Measurements from ENCODE around the gene NOS1AP. TPM values are rescaled to one million over a fixed set of nuclear protein-coding genes. Genes with fewer than 3 reads are reported as not detected.

Gene NOS1AP
- total RNA-seq, 1 donor: 0.18 TPM

DNA sequence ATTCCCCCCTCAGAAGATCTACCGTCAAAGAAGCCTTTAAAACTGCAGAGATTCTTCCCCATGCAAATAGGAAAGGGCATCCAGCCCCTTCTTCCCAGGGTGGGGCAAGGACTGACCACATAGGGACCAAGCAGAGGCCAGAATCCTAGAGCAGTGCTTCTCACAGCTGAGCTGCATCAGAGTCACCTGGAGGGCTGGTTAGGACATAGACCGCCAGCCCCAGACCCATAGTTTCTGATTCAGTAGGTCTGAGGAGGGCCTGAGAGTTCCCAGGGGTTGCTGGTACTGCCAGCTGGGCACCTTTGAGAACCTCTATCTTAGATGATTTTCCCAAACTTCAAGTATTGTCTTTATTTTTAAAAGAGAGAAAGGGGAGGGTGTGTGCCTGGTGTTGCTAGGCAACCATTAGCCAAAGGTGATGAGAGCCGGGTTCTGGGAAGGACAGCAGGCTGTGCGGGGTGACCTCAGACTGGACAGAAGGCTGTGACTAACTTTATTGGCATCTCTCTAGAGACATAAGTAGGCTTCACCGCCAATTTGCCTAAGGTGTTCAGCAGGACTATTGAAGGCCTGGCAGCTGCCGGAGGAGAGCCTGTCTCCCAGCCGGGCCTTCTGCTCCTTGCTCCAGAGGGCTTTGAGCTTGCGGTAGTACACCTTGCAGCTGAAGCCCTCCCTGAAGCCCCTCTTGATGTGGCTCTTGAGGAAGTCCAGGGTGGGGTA, 304.2 kb downstream of the NOS1AP start:
- TF ChIP-seq, protein P1, sequence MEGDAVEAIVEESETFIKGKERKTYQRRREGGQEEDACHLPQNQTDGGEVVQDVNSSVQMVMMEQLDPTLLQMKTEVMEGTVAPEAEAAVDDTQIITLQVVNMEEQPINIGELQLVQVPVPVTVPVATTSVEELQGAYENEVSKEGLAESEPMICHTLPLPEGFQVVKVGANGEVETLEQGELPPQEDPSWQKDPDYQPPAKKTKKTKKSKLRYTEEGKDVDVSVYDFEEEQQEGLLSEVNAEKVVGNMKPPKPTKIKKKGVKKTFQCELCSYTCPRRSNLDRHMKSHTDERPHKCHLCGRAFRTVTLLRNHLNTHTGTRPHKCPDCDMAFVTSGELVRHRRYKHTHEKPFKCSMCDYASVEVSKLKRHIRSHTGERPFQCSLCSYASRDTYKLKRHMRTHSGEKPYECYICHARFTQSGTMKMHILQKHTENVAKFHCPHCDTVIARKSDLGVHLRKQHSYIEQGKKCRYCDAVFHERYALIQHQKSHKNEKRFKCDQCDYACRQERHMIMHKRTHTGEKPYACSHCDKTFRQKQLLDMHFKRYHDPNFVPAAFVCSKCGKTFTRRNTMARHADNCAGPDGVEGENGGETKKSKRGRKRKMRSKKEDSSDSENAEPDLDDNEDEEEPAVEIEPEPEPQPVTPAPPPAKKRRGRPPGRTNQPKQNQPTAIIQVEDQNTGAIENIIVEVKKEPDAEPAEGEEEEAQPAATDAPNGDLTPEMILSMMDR (IDR thresholded peaks at IDR 0.05; ENCODE audit: insufficient read depth, low read length): no peak
- no peak for DNase-seq (ENCODE audit: low read depth)

DNA sequence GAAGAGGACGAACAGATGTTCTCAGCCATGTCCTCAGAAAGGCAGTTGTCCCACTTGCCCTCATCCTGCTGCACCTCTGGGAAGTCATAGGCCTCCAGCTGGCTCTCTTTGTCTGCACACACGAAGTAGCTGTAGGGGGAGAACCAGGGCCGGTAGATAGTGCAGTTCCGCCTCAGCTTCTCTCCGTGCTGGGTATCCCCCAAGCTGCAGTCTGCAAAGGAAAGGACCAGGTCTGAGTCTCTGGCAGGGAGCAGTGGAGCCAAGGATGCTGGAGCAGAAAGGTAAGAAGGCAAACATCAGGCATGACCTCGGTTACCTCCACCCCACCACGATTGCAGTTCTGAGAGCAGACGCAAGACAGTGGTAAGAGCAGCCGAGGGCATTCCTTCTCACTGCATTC, 304.9 kb downstream of the NOS1AP start:
- DNase-seq (ENCODE audit: low read depth): no peak
- TF ChIP-seq, protein P1 (IDR thresholded peaks at IDR 0.05; ENCODE audit: insufficient read depth, low read length): no peak
- no peak overlapping the region for H3K4me3 ChIP-seq (ENCODE audit: low read depth, low read length)

More for the DNA sequence above, 304.2 kb downstream of the NOS1AP start:
- no peak overlapping the region for H3K4me3 ChIP-seq (ENCODE audit: low read depth, low read length)

DNA sequence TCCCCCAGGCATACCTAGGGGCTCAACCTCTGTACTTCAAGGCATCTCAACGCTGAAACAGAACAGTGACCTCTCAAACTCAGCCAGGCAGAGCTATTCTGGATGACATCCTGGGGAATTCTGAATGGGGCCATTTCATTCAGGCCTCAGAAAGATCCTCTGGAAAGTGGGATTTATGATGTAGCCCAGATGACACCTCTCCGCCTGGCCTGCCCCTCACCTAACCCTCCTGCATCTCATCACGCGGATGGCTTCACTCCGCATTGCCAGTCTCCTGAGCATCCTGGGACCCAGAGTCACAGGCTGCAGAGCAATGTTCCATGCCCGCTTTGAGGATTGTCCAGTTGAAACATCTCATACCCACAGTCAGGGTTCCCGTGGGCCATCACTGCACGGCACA, 306.0 kb downstream of the NOS1AP start:
- DNase-seq (ENCODE audit: low read depth): no peak
- no peak overlapping the region for H3K4me3 ChIP-seq (ENCODE audit: low read depth, low read length)
- TF ChIP-seq, protein P1 (IDR thresholded peaks at IDR 0.05; ENCODE audit: insufficient read depth, low read length): no peak

DNA sequence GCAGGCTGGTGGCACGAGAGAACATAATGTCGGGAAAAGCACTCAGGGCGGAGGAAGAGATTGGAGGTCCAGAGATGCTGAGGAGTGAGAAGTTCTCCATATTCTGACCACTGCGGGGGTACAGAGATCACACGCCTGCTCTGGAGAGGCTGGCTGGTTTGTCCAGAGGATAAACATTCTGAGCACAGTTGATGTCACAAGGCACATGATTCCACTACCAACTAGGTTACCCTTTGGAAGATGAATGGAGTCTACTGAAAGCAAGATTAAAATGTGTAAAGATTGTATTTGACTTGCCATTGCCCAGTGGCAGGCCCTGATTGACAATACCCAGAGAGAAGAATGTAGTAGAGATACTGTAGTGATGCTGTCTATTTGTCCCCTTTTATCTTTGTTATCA, 307.2 kb downstream of the NOS1AP start, which contains the start of gene SPATA46:
Gene SPATA46 (minus strand): TSS at position 164 of the 400 bp plus-strand sequence. CDS start 64 bp downstream, at position 100.
- TF ChIP-seq, protein P1 (IDR thresholded peaks at IDR 0.05; ENCODE audit: insufficient read depth, low read length): no peak
- no peak for DNase-seq (ENCODE audit: low read depth)
- no peak within 1 kb of the TSS for H3K4me3 ChIP-seq (ENCODE audit: low read depth, low read length)

DNA sequence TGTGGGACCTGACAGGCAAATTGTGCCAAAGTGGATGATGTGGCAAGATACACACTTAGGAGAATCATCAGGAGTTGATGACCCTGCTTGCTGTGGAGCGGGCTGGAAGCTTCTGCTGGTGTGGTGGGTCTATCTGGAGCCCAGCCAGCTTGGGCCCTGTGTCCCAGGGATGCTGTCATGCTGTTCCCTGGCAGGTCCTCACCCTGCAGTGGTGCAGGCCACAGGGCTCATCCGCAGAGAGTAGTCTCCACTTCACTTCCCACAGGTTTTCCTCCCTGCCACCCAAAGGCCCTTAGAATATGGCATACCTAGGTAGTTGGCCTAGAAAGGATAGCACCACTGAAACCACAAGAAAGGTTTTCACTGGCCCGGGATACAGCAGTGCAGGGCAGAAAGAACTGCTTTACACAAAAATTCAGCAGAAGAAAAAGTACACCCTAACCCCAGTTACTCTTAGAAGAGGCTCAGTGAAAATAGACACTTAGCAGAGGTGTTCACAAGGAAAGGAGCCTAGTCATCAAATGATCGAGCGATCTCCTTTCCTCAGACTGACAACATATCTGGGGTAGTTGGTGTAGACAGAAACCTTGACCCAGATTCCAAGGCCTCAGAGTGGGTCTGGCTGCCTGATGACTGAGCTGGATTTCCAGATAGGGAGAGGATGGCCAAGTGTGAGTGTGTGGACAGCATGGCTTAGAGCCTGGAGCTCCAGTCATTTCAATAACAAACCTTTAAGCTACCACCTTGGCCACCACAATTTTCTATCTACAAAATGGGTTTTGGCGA, 310.8 kb downstream of the NOS1AP start:
- TF ChIP-seq, protein P1 (IDR thresholded peaks at IDR 0.05; ENCODE audit: insufficient read depth, low read length): no peak
- no peak for DNase-seq (ENCODE audit: low read depth)
- H3K4me3 ChIP-seq (ENCODE audit: low read depth, low read length): no peak overlapping the region

DNA sequence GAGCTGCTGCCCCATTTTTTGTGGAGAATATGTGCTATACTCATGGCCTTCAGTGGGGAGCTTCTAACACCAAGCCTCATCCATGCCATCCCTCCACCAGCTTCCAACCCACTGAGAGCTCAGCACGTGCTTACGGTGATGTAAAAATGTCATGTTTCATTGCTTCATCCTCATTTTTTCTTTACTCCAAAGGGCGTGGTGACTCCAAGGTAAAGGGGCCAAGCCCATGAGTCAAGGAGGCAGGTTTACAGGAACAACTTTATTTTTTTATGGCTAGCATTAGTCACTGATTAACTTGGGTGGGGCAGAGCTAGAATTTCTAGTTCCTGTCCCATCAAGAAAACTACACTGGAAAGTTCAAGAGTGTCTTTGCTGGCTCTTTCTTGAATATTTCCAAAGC, 311.9 kb downstream of the NOS1AP start, which contains the start of gene C1orf226:
Gene C1orf226 (plus strand): TSS at position 346 of the 400 bp plus-strand sequence. CDS start 174 bp downstream, outside the sequence.
- DNase-seq (ENCODE audit: low read depth): no peak

More for the DNA sequence above, 311.9 kb downstream of the NOS1AP start, which contains the start of gene C1orf226:
- TF ChIP-seq, protein P1 (IDR thresholded peaks at IDR 0.05; ENCODE audit: insufficient read depth, low read length): no peak
- no peak within 1 kb of the TSS for H3K4me3 ChIP-seq (ENCODE audit: low read depth, low read length)

Data from fibroblast of the aortic adventitia (primary cell).